ENCODE results near the gene TM7SF3.
"Not testable (repeated sequence)": the region's sequence is repeated elsewhere in the genome, so short reads cannot be mapped to it uniquely, and the experiment has no call there.

TM7SF3 gene, protein sequence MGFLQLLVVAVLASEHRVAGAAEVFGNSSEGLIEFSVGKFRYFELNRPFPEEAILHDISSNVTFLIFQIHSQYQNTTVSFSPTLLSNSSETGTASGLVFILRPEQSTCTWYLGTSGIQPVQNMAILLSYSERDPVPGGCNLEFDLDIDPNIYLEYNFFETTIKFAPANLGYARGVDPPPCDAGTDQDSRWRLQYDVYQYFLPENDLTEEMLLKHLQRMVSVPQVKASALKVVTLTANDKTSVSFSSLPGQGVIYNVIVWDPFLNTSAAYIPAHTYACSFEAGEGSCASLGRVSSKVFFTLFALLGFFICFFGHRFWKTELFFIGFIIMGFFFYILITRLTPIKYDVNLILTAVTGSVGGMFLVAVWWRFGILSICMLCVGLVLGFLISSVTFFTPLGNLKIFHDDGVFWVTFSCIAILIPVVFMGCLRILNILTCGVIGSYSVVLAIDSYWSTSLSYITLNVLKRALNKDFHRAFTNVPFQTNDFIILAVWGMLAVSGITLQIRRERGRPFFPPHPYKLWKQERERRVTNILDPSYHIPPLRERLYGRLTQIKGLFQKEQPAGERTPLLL

DNA sequence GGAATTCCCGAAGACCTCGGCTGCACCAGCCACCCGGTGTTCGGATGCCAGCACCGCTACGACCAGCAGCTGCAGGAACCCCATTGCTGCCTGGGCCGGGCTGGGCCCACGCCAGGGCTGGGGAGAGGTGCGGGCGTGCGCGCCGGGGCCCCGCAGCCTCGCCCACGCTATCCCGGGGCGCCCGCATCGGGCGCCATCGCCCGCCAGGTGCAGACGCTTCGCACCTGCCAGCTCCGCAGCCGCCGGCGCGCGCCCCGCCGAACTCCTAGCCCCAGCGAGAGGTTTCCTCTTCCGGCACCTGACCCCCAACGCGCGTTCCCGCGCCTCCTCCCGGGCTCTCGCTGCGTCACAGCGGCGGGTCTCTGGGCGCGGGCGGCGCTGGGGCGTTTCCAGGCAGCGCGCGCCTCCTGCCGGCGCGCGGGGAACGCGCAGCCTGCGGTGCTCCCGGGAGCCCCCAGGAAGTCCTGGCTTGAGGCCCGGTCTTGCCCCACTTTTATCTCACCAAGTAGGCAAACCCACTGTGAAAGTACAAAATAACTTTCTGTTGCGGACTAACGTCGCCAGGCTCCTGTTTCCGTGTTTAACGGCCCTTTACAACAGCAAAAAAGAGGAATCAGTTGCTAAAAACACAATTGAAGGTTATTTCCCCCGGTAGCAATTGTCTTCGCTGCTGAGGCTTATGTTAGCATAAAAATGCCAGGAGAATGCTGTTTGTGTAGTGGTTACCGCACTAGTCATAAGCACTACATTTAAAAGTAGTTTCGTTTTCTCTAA lies at the start of gene TM7SF3:
TM7SF3 (minus strand) TSS at position 300 of the 774 bp plus-strand sequence; CDS start at position 84, 216 bp downstream.
- DNase-seq (ENCODE audit: extremely low read depth in 1 of 2, low read depth in 1 of 2): peak; percentile 88 to 89

DNA sequence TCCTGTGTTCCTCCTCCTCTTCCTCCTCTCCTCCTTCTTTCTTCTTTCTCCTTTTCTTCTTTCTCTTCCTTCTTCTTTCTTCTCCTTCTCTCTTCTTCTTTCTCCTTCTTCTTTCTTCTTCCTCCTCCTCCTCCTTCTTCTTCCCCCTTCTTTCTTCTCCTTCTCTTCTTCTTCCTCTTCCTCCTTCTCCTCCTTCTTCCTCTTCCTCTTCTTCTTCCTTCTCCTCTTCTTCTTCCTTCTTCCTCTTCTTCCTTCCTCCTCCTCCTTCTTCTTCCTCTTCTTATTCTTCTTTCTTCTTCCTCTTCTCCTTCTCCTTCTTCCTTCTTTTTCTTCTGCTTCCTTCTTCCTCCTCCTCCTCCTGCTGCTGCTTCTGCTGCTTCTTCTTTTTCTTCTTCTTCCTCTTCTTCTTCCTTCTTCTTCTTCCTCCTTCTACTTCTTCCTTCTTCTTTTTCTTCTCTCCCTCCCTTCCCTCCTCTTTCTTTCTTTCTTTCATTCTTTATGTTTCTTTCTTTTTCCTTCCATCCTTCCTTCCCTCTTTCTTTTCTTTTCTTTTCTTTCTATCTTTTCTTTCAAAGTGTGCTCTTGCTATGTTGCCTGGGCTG lies 49.2 kb upstream of the TM7SF3 start:
- no peak for DNase-seq (ENCODE audit: extremely low read depth in 1 of 2, low read depth in 1 of 2)

DNA sequence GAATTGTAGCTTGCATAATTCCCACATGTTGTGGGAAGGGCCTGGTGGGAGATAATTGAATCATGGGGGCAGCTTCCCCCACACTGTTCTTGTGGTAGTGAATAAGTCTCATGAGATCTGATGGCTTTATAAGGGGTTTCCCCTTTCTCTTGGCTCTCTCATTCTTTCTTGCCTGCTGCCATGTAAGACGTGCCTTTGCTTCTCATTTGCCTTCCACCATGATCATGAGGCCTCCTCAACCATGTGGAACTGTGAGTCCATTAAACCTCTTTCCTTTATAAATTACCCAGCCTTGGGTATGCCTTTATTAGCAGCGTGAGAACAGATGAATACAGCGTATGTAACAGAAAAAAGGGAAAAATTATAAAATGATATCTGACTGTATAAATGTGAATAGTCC lies 47.1 kb upstream of the TM7SF3 start:
- no peak for DNase-seq (ENCODE audit: extremely low read depth in 1 of 2, low read depth in 1 of 2)

DNA sequence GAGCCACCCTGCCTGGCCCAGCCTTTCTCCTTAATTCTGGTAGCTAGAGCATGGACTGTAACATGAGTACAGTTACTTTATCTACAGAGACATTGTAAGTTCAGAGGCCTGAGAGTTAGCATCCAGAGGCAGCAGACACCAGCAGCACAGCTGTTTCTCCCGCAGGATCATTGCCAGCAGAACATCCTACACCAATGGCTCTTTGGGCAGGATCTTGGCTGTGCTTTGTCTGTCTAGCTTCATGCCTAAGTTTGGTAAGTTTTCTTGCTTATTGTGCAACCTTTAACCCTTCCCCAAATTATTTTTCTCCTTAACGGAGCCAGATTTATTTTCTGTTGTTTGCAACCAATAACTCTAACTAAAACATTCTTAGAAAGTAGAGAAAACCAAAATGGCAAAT lies 46.6 kb upstream of the TM7SF3 start:
- DNase-seq (ENCODE audit: extremely low read depth in 1 of 2, low read depth in 1 of 2): no peak

DNA sequence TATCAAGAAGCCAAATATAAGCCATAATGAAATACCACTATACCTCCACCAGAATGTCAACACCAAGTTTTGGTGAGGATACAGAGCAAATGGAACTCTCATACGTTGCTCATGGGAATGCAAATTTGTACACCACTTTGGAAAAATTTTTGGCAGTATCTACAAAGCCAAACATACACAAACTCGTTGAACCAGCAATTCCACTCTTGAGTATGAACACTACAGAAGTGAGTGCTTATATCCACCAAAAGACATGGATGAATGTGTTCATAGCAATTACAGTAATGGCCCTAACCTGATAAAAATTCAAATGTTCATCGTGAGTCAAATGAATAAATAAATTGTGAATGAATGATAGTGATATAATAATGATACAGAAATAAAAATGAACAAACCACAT lies 43.4 kb upstream of the TM7SF3 start:
- DNase-seq (ENCODE audit: extremely low read depth in 1 of 2, low read depth in 1 of 2): no peak

- DNase-seq (ENCODE audit: extremely low read depth in 1 of 2, low read depth in 1 of 2): no peak
Observed at GRCh38 chr12:27055966-27056365, 41.8 kb upstream of the TM7SF3 start.

DNA sequence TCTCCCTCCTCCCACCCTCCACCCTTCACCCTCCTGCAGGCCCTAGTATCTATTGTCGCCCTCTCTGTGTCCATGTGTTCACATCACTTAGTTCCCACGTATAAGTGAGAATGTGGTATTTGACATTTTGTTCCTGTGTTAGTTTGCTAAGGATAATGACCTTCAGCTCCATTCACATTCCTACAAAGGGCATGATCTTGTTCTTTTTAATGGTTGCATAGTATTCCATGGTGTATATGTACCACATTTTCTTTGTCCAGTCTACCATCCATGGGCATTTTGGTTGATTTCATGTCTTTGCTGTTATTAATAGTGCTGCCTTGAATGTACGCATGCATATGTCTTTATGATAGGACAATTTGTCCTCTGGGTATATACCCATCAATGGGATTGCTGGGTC lies 38.6 kb upstream of the TM7SF3 start:
- no peak for DNase-seq (ENCODE audit: extremely low read depth in 1 of 2, low read depth in 1 of 2)

DNA sequence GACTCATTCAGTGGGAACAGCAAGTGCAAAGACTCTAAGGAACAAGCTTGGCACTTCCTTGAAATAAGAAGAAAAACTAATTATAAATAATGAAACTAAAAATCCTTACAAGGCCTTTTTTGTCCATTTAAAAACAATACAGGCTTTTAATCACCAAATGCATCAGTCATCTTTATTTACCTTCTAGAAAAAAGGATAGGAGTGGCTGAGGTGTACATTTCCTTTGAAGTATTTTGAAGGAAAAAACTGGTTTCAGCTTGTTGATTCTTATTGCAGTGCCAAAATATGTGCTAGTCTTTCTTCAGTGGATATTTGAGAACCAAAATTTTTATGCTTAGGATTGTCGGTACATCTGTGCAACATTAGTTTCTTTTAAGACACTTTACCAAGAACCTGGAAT lies 38.0 kb upstream of the TM7SF3 start:
- DNase-seq (ENCODE audit: extremely low read depth in 1 of 2, low read depth in 1 of 2): no peak

GRCh38 chr12:27048822-27049752 lies 34.9 kb upstream of the TM7SF3 start:
- DNase-seq (ENCODE audit: extremely low read depth in 1 of 2, low read depth in 1 of 2): no peak

GRCh38 chr12:27042018-27042417 lies 27.8 kb upstream of the TM7SF3 start:
- DNase-seq (ENCODE audit: extremely low read depth in 1 of 2, low read depth in 1 of 2): not testable (repeated sequence)

DNA sequence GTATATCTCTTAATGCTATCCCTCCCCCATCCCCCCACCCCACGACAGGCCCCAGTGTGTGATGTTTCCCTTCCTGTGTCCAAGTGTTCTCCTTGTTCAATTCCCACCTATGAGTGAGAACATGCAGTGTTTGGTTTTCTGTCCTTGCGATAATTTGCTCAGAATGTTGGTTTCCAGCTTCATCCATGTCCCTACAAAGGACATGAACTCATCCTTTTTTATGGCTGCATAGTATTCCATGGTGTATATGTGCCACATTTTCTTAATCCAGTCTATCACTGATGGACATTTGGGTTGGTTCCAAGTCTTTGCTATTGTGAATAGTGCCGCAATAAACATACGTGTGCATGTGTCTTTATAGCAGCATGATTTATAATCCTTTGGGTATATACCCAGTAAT lies 26.5 kb upstream of the TM7SF3 start:
- DNase-seq (ENCODE audit: extremely low read depth in 1 of 2, low read depth in 1 of 2): not testable (repeated sequence)

GRCh38 chr12:27034607-27035293 lies 20.6 kb upstream of the TM7SF3 start:
- no peak for DNase-seq (ENCODE audit: extremely low read depth in 1 of 2, low read depth in 1 of 2)

DNA sequence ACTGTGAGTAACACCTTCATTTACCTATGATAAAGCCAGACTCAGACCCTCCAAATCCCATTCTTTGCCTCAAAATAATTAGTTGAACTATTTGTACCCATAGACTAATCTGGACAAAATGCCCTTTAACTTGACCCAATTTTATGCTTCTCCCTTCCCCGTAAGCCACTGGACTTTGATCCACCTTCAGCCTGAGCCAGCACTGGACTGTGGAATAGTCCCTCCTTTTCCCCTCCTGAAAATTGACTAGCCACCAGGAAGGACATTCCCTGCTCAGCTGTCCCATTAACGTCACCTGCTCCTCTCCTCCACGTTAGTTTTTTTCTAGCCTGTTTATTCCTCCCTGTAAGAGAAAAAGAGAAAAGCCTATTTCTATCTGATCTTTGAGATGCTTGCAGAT lies 18.5 kb upstream of the TM7SF3 start:
- DNase-seq (ENCODE audit: extremely low read depth in 1 of 2, low read depth in 1 of 2): no peak

DNA sequence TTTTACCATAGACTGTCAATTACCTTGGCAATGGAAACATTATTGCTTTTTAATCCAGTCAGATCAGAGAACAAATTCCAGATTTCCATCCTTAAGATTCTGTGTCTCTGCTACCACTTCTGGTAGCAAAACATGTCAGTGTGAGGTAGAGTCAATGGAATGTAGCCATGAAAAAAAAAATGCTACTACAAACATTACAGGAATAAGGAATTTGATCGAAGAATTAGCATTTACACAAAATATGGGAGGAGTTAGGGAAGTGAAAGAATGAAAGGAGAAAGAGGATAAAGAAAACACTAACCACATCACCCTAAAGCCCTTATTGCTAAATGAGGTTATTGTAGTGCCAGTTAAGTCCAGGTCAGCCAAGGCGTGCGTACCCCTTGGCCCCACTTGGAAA lies 17.3 kb upstream of the TM7SF3 start:
- DNase-seq (ENCODE audit: extremely low read depth in 1 of 2, low read depth in 1 of 2): no peak

DNA sequence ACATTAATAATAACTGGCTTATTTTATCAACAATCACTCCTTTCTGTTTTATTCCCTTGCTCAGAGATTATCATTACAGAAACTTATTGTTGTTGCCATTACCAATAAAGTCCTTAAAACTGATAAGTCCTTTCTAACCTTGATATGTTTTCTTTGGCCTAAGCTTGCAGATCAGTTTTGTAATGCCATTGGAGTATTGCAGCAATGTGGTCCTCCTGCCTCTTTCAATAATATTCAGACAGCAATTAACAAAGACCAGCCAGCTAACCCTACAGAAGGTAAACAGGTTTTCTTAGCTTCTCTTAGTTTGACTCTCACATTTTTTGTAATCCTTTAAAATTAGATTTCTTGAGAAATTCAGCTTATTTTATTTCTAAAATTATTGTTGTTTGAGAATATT lies 12.1 kb upstream of the TM7SF3 start:
- no peak for DNase-seq (ENCODE audit: extremely low read depth in 1 of 2, low read depth in 1 of 2)

GRCh38 chr12:27025116-27025515 lies 10.9 kb upstream of the TM7SF3 start:
- no peak for DNase-seq (ENCODE audit: extremely low read depth in 1 of 2, low read depth in 1 of 2)

- DNase-seq (ENCODE audit: extremely low read depth in 1 of 2, low read depth in 1 of 2): no peak
Observed at GRCh38 chr12:27024291-27024690, 10.1 kb upstream of the TM7SF3 start.

GRCh38 chr12:27020761-27021160 lies 6.6 kb upstream of the TM7SF3 start:
- DNase-seq (ENCODE audit: extremely low read depth in 1 of 2, low read depth in 1 of 2): no peak

DNA sequence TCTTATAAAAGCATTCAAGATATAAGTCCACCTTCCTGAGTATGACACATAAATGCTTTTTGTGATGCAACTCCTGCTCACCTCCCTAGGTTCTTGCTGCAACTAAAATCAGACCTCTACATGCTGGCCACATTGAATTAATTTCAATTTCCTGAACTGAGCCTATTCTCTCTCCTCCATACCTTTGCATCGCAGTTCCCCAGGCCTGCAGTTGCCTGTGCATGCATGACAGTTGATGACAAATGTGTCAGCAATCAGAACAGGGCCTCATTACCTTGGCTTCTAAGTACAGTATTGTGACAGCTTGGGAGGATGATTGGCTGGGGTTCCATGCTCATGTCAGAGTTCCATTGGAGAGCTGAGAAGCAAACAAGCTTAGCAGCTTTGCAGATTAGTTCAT lies 3.9 kb upstream of the TM7SF3 start:
- DNase-seq (ENCODE audit: extremely low read depth in 1 of 2, low read depth in 1 of 2): no peak

Measured in stimulated activated CD8-positive, alpha-beta memory T cell treated with anti-CD3 and anti-CD28 coated beads, Interleukin-7, amount 100 ng/mL, for 48 hours (primary cell).